PFSK-1 (cell line): ENCODE data around the gene RASA3.

ENCODE experiments used
- POLR2AphosphoS5 ChIP-seq: IDR thresholded peaks from 2 replicates; pipeline ENCODE4 v1.6.1; 2012; ENCODE audit warnings: low read depth, mild to moderate bottlenecking, control low read depth, low read length, moderate library complexity
- TAF1 ChIP-seq: IDR thresholded peaks from 2 replicates; pipeline ENCODE4 v1.6.1; 2012; ENCODE audit warnings: low read length, control low read depth, borderline replicate concordance; ENCODE audit not compliant: insufficient read depth

GRCh38 chr13:114012921-114013320 lies 119.5 kb downstream of the RASA3 start:
- no peak for TF ChIP-seq TAF1
- TF ChIP-seq POLR2AphosphoS5, result no peak
